Epithelial cell of proximal tubule (primary cell): Measurements from ENCODE around the gene ADAMTS19. TPM values are rescaled to one million over a fixed set of nuclear protein-coding genes. Genes with fewer than 3 reads are reported as not detected.

ENCODE experiments used
- DNase-seq: peaks from one replicate; pipeline ENCODE4 v3.0.0-alpha.2; 2011; ENCODE audit warnings: low read depth
- H3K4me3 ChIP-seq: 2 replicates; pipeline ENCODE4 v1.5.1; 2011; ENCODE audit warnings: low read depth, mild to moderate bottlenecking, low read length
- total RNA-seq: library from RNA; depleted of rRNA; stranded (reverse); fragments of >200 nt; gene quantifications from 2 replicates; pipeline ENCODE4 v1.2.3, GENCODE V29; 2015
- TF ChIP-seq, protein P1 (sequence below): conservative IDR thresholded peaks from 2 replicates; pipeline ENCODE4 v1.5.1; 2012; ENCODE audit warnings: low read depth, mild to moderate bottlenecking, low read length

ADAMTS19 gene
- total RNA-seq, 1 donor from 2014 or later = 0.12 TPM

DNA sequence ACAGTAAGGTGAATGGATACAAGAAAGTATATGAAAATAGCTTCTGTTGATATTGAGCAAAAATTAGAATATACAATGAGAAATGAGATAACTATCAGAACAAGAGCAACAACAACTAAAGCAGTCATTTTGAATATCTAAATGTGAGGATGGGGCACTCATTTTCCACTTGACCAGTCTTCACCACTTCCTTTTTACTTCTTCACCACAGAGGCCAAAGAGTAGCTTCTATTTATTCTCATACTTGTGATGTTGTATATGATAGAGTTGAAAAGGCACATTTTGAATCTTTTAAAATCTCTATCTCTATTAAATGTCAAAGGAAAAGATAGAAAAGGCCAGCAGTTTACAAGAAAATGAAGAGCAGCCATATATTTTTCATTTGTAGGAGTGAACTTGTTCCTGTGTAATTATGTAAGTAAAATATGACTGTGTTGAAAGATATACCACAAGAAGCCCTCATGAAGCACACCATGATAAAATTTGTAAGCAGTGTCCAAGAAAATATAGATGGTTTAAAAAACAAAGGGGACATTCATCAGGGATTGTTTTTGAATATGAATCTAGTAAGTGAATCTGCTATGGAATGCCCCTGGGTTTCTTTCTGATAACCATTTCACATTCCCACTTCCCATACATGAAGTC, 39.2 kb downstream of the ADAMTS19 start:
- H3K4me3 ChIP-seq = no peak overlapping the region
- TF ChIP-seq, protein P1, sequence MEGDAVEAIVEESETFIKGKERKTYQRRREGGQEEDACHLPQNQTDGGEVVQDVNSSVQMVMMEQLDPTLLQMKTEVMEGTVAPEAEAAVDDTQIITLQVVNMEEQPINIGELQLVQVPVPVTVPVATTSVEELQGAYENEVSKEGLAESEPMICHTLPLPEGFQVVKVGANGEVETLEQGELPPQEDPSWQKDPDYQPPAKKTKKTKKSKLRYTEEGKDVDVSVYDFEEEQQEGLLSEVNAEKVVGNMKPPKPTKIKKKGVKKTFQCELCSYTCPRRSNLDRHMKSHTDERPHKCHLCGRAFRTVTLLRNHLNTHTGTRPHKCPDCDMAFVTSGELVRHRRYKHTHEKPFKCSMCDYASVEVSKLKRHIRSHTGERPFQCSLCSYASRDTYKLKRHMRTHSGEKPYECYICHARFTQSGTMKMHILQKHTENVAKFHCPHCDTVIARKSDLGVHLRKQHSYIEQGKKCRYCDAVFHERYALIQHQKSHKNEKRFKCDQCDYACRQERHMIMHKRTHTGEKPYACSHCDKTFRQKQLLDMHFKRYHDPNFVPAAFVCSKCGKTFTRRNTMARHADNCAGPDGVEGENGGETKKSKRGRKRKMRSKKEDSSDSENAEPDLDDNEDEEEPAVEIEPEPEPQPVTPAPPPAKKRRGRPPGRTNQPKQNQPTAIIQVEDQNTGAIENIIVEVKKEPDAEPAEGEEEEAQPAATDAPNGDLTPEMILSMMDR = no peak
- no peak for DNase-seq

DNA sequence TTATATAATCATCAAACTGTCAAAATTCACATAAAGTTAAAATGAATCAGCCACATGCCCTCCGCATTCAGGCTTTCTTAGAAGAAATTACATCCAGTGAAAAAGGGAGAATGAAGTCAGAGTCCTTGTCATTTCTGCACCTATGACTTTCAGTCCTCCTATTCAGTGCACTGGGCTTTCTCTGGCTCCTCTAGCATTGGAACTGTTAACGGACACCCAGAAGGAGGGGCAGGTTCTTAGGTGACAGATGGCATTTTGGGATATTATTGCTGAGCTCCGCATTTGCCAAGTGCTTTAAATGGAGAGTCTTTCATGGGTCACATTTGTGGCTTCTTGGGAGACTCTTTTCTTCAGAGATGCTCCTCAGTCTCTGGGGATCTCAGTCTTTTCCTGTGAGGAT, 40.0 kb downstream of the ADAMTS19 start:
- no peak for DNase-seq
- no peak overlapping the region for H3K4me3 ChIP-seq
- TF ChIP-seq, protein P1 = no peak

- peak; percentile 53 for DNase-seq
- TF ChIP-seq, protein P1 = no peak
- no peak overlapping the region for H3K4me3 ChIP-seq
Observed at GRCh38 chr5:129506086-129506485, 46.0 kb downstream of the ADAMTS19 start.

DNA sequence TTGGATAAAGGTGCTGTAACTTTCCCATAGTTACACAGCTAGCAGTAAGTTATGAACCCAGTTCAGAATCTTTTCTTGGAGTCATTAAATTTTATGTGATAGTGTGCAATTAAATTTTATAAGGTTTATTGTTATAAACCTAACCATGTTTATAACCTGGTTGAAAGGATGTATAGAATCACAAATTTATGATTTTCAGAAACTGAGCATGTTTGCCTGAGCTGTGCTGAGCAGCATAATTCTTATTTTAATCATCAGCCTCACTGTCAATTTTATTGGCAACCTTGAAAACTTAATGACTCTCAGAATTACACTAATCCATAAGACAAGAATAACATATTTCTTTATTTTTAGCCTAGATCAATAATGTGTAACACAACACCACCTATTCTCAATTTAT, 46.9 kb downstream of the ADAMTS19 start:
- no peak overlapping the region for H3K4me3 ChIP-seq
- TF ChIP-seq, protein P1 = no peak
- DNase-seq = no peak

DNA sequence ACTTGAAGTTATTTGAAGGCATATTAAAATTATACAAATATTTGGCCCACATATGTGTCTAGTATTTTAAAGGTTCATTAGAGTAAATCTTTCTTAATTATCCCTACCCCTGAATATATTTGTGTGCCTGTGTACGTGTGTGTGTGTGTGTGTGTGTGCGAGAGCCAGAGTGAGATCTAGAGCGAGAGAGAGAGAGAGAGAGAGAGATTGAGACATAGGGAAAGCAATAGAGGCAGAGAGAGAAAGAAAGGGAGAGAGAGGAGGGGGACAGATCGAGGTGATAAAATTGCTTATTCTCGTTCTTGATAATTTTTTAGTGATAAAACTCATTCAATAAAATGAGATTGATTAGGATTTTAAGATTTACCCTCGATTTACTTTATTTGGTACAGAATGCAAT, 47.4 kb downstream of the ADAMTS19 start:
- DNase-seq = no peak
- H3K4me3 ChIP-seq = no peak overlapping the region
- TF ChIP-seq, protein P1 = no peak

DNA sequence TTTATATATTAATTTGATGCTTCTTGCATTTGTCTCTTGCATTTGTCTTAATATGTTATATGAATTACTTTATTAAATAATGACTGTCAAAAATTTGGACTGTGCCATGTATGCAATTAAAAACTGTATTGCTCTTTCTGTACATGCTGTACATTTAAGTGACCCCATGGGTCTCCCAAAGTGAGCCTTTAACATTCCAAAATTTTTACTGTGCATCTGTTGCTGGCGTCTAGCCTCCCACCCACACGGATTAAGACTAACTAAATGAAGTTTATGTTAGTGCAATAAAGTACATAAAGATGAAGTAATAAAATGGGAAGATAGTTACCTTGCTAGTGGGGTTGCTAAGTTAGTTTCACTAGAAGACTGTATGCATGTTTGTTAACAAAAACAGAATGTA, 48.5 kb downstream of the ADAMTS19 start:
- H3K4me3 ChIP-seq = no peak overlapping the region
- TF ChIP-seq, protein P1 = no peak
- no peak for DNase-seq

- no peak for DNase-seq
- TF ChIP-seq, protein P1 = no peak
- no peak overlapping the region for H3K4me3 ChIP-seq
Observed at GRCh38 chr5:129509363-129509975, 49.4 kb downstream of the ADAMTS19 start.
